Stimulated activated CD8-positive, alpha-beta memory T cell treated with anti-CD3 and anti-CD28 coated beads, Interleukin-7, amount 100 ng/mL, for 24 hours (primary cell): ENCODE data around the gene CRTC3.
"Not testable (repeated sequence)": the region's sequence is repeated elsewhere in the genome, so short reads cannot be mapped to it uniquely, and the experiment has no call there.

ENCODE experiments used
- DNase-seq: peaks from one replicate; pipeline ENCODE4 v3.0.0-alpha.2; 2020; ENCODE audit warnings: low read depth

Gene CRTC3

GRCh38 chr15:90677807-90678790, 148.4 kb downstream of the CRTC3 start:
- DNase-seq: no peak

DNA sequence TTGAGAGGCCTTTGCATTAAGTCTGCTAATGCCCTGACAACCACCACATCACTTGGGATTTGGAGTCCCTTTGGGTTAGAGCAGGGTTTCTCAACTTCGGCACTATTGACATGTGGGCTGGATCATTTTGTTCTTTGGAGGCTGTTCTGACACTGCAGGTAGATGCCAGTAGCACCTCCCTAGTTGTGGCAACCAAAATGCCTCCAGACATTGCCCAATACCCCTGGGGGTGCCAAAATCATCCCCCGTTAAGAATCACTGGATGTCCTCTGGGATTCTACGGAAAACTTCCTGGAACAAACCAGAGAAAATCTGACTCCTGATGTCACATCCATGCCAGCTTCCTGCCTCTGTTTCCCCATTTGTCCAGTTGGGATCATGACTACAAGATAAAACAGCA, 150.2 kb downstream of the CRTC3 start:
- no peak for DNase-seq

- no peak for DNase-seq
Observed at GRCh38 chr15:90680371-90680935, 150.7 kb downstream of the CRTC3 start.

- DNase-seq: no peak
Observed at GRCh38 chr15:90681056-90681455, 151.3 kb downstream of the CRTC3 start.

- DNase-seq: no peak
Observed at GRCh38 chr15:90681480-90681879, 151.8 kb downstream of the CRTC3 start.

- no peak for DNase-seq
Observed at GRCh38 chr15:90683371-90683770, 153.6 kb downstream of the CRTC3 start.

- no peak for DNase-seq
Observed at GRCh38 chr15:90683876-90684275, 154.2 kb downstream of the CRTC3 start.

DNA sequence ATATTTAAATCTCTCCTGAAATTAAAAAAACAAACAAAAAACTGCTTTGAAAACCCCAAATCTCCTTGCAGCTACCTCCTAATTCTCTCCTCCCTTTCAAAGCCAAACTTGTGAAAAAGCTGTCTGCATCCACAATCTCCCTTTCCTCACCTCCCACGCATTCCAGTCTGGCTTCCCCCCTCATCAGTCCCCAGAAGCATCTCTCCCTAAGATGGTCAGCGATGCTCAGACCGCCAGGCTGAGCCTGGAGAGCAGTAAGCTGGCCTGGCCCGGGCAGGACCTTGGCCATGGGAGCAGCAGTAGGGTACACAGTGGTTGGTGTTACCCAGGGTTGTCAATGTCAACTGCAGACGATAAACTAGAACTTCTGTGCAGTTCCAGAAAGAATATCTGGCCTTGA, 154.6 kb downstream of the CRTC3 start:
- no peak for DNase-seq

DNA sequence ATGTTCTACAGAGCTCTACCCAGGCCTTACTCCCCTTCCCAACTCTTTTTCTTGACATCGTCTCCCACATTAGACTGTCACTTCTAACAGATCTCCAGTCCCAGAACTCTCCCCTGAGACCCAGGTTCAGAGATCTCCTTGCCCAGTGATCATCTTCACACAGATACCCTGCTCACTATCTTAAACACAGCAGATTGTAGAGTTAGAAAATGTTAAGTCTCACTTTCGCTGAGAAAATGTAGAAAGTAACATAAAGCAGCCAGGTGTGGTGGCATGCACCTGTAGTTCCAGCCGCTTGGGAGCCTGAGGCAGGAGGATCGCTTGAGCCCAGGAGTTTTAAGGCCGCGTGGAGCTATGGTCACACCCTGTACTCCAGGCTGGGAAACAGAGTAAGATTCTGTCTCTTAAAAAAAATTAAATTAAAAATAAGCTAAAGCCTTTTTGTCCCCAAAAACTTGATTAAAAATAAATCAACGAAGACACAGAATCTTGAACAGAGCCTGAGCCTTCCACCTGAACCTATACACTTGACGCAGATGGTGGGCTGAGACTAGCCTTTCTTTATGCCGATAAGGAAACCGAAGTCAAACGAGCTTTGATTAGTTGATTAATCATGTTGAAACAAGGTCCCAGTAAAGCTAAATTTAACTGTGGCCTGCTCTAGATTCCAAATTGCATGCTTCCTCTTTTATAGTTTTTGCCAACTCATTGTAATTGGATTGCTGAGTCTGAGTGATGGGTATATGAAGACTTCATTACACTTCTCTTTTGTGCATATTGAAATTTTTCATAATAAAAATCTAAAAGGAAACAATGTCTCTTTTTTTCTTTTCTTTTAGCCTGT, 156.1 kb downstream of the CRTC3 start:
- DNase-seq: no peak

DNA sequence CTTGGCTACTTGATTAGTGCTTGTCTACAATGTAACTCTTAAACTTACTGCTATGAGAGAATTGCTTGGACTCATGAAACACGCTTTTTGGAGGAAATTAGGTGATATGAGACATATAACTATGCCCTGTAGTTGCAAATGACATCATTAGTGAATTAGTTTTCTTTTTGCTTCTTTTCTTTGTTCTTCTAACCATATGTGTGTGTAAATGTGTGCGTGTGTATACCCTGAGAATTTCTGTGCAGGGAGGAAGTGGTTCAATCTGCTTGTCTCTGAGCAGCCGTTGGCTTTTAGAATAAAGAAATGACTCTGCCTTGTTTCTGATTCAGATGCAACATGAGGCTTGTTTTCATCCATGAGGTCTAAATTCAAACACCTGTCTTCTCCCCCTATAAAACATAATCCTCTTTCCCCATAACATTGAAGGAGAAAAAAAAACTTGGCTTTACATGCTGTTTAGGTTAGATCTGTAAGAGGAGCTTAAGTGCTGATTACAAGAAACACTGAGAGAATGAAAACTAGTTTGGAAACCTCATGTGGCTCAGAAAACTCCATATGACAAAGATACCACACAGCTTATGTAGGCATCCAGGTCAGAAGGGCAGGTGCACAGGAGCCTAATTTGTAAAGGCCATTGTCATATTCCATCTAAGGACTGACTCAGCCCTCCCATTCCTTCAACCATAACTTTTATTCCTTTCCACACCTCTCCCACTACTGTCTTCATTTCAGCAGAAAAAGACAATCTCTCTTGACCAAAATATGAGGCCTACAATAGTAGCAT, 156.9 kb downstream of the CRTC3 start:
- no peak for DNase-seq

DNA sequence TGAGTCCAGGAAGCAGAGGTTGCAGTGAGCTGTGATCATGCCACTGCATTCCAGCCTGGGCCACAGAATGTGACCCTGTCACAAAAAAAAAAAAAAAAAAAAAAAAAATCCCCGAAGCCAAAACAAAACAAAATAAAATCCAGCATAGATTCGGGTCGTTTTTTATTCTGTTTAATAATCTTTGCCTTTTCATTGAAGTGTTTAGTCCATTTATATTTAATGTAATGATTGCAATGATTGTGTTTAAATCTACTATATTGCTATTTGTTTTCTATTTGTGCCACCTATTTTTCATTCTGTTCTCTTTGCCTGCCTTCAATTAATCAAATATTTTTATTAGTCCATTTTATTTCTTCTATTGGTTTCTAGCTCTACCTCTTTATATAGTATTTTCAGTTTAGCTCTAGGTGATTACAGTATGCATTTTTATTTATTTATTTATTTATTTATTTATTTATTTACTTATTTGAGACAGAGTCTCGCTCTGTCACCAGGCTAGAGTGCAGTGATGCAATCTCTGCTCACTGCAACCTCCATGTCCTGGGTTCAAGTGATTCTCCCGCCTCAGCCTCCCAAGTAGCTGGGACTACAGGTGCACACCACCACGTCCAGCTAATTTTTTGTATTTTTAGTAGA, 159.7 kb downstream of the CRTC3 start:
- DNase-seq: not testable (repeated sequence)

DNA sequence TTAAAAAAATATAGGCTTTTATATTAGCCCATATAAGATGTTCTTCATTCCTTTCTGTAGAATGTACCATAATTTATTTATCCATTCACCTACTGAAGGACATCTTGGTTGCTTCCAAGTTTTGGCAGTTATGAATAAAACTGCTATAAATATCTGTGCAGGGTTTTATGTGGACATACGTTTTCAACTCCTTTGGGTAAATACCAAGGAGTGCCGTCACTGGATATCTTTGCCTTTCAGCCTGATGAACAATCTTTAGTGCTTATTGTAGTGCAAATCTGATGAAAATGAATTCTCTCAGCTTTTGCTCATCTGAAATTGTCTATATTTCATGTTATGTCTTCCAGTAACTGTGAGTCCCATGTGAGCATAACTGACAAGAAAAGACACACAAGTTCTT, 160.9 kb downstream of the CRTC3 start:
- DNase-seq: no peak

- DNase-seq: no peak
Observed at GRCh38 chr15:90691369-90691768, 161.6 kb downstream of the CRTC3 start.

DNA sequence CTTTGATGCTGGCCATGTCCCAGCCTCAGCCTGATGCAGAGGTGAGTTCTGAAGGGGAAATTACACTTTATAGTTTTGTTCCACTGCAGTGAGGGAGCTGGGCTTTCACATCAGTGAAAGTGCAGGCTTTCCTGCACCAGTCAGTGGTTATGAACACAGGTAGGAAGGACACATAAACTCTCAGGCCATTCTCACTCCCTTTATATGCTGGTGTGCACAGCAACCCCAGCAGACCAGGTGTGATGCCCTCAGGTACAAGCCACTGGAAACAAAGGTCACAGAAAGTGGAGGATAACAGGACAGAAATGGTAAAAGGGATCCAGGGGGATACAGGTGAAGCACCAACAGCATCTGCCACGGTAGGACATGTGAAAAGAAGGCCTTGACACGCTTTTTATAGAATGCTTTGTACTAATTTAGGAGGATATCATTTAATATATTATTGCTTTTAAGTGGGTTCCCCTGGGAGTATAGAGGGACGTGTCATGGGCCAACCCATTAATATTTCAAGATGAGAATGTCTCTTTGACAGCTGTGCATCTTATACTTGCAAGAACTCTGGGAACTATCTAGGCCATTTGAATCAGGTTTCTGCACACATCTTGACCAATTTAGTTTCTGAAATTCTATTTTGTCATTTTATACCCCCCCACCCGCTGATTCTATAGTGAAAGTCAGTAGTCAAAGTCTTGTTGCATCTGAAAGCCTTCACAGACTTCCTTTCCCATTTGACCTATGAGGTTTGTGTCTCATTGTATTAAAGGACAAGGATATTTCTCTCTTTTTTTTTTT, 162.5 kb downstream of the CRTC3 start:
- no peak for DNase-seq
